AG10803 (cell line): ENCODE data around the gene CLP1.

Source experiments
- DNase-seq: peaks from one replicate; pipeline ENCODE4 v3.0.0; 2010; ENCODE audit warnings: low read depth
- H3K4me3 ChIP-seq: 2 replicates; pipeline ENCODE4 v1.5.1; 2011; ENCODE audit warnings: mild to moderate bottlenecking, low read length, control low read depth
- CTCF ChIP-seq: conservative IDR thresholded peaks from 2 replicates; pipeline ENCODE4 v1.5.1; 2011; ENCODE audit warnings: mild to moderate bottlenecking, low read length, control low read depth, inconsistent platforms

CLP1 gene

GRCh38 chr11:57620467-57620866, 37.1 kb upstream of the CLP1 start:
- DNase-seq, result no peak
- no peak for TF ChIP-seq CTCF
- H3K4me3 ChIP-seq, result no peak overlapping the region

GRCh38 chr11:57622263-57622662, 35.3 kb upstream of the CLP1 start:
- no peak for TF ChIP-seq CTCF
- H3K4me3 ChIP-seq, result no peak overlapping the region
- no peak for DNase-seq

GRCh38 chr11:57624864-57625263, 32.7 kb upstream of the CLP1 start:
- DNase-seq, result no peak
- no peak overlapping the region for H3K4me3 ChIP-seq
- TF ChIP-seq CTCF, result no peak

GRCh38 chr11:57626895-57627294, 30.7 kb upstream of the CLP1 start:
- DNase-seq, result no peak
- H3K4me3 ChIP-seq, result no peak overlapping the region
- no peak for TF ChIP-seq CTCF

- DNase-seq, result no peak
- no peak for TF ChIP-seq CTCF
- no peak overlapping the region for H3K4me3 ChIP-seq
Observed at GRCh38 chr11:57630171-57630570, 27.4 kb upstream of the CLP1 start.

GRCh38 chr11:57632116-57632515, 25.4 kb upstream of the CLP1 start:
- no peak for TF ChIP-seq CTCF
- H3K4me3 ChIP-seq, result no peak overlapping the region
- no peak for DNase-seq

GRCh38 chr11:57633394-57634070, 24.0 kb upstream of the CLP1 start:
- no peak for TF ChIP-seq CTCF
- H3K4me3 ChIP-seq, result no peak overlapping the region
- no peak for DNase-seq
